Measurements from ENCODE around the gene ARHGEF7.

ARHGEF7 gene

GRCh38 chr13:111132948-111133347 is 17.8 kb downstream of the ARHGEF7 start:
- no peak for DNase-seq (ENCODE audit: low read depth)
- H3K4me3 ChIP-seq (ENCODE audit: low read length) = no peak overlapping the region
- TF ChIP-seq CTCF (conservative IDR thresholded peaks at IDR 0.05; ENCODE audit: low read length) = no peak

GRCh38 chr13:111139452-111139851 is 24.3 kb downstream of the ARHGEF7 start:
- TF ChIP-seq CTCF (conservative IDR thresholded peaks at IDR 0.05; ENCODE audit: low read length) = no peak
- no peak overlapping the region for H3K4me3 ChIP-seq (ENCODE audit: low read length)
- no peak for DNase-seq (ENCODE audit: low read depth)

GRCh38 chr13:111139873-111140561 is 24.9 kb downstream of the ARHGEF7 start:
- H3K4me3 ChIP-seq (ENCODE audit: low read length) = no peak overlapping the region
- no peak for DNase-seq (ENCODE audit: low read depth)
- no peak for TF ChIP-seq CTCF (conservative IDR thresholded peaks at IDR 0.05; ENCODE audit: low read length)

- no peak overlapping the region for H3K4me3 ChIP-seq (ENCODE audit: low read length)
- no peak for DNase-seq (ENCODE audit: low read depth)
- no peak for TF ChIP-seq CTCF (conservative IDR thresholded peaks at IDR 0.05; ENCODE audit: low read length)
These were observed 25.5 kb downstream of the ARHGEF7 start for GRCh38 chr13:111140562-111141105.

GRCh38 chr13:111142472-111142871 is 27.4 kb downstream of the ARHGEF7 start:
- TF ChIP-seq CTCF (conservative IDR thresholded peaks at IDR 0.05; ENCODE audit: low read length) = no peak
- H3K4me3 ChIP-seq (ENCODE audit: low read length) = no peak overlapping the region
- no peak for DNase-seq (ENCODE audit: low read depth)

GRCh38 chr13:111143865-111144540 is 28.9 kb downstream of the ARHGEF7 start:
- no peak for TF ChIP-seq CTCF (conservative IDR thresholded peaks at IDR 0.05; ENCODE audit: low read length)
- no peak overlapping the region for H3K4me3 ChIP-seq (ENCODE audit: low read length)
- DNase-seq (ENCODE audit: low read depth) = no peak

GRCh38 chr13:111145071-111145470 is 30.0 kb downstream of the ARHGEF7 start:
- no peak for TF ChIP-seq CTCF (conservative IDR thresholded peaks at IDR 0.05; ENCODE audit: low read length)
- no peak for DNase-seq (ENCODE audit: low read depth)
- no peak overlapping the region for H3K4me3 ChIP-seq (ENCODE audit: low read length)

Data from AG10803 (cell line).